Mesothelial cell of epicardium (in vitro differentiated cells): ENCODE measurements around the gene GABRP. TPM values are rescaled to one million over a fixed set of nuclear protein-coding genes. Genes with fewer than 3 reads are reported as not detected.

ENCODE experiments used
- DNase-seq, 2 experiments: peaks; one replicate each; pipeline ENCODE4 v3.0.0; 2021; ENCODE audit warnings: low spot score in 2 of 2; ENCODE audit not compliant: unreplicated experiment in 2 of 2
- H3K27ac Mint-ChIP-seq: 2 replicates; pipeline ENCODE4 v1.8.0; 2021; ENCODE audit warnings: mixed read lengths
- H3K27me3 Mint-ChIP-seq: 2 replicates; pipeline ENCODE4 v1.8.0; 2021; ENCODE audit warnings: low read depth, mixed read lengths
- H3K36me3 Mint-ChIP-seq: 2 replicates; pipeline ENCODE4 v1.8.0; 2021; ENCODE audit warnings: mixed read lengths
- H3K4me1 Mint-ChIP-seq: 2 replicates; pipeline ENCODE4 v1.8.0; 2021; ENCODE audit warnings: mixed read lengths
- H3K4me3 Mint-ChIP-seq: 2 replicates; pipeline ENCODE4 v1.8.0; 2021; ENCODE audit warnings: mild to moderate bottlenecking, moderate library complexity, mixed read lengths
- H3K9me3 Mint-ChIP-seq: 2 replicates; pipeline ENCODE4 v1.8.0; 2021; ENCODE audit warnings: mixed read lengths
- total RNA-seq: library from RNA; stranded (reverse); gene quantifications from 3 replicates; pipeline ENCODE4 v1.2.1, GENCODE V29; 2021
- TF ChIP-seq, protein P1 (sequence below): fragments of 200-600 bp; sonication (generic); IDR thresholded peaks from one replicate; pipeline ENCODE4 v1.5.0; 2021; ENCODE audit warnings: antibody characterized with exemption; ENCODE audit not compliant: unreplicated experiment

Gene GABRP
- total RNA-seq, 1 donor from 2014 or later = 301 TPM

DNA sequence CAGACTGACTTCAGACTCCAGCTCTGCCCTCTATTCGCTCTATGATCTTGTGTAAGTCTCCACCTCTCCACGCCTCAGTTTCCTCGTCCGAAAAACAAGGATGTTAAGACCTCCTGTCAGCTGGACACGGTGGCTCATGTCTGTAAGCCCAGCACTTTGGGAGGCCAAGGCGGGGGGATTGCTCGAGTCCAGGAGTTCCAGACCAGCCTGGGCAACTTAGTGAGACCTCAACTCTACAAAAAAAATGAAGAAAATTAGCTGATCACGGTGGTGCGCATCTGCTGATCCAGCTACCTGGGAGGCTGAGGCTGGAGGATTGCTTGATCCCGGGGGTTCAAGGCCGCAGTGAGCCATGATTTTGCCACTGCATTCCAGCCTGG is 36.6 kb upstream of the GABRP start:
- no peak overlapping the region for H3K4me3 Mint-ChIP-seq

DNA sequence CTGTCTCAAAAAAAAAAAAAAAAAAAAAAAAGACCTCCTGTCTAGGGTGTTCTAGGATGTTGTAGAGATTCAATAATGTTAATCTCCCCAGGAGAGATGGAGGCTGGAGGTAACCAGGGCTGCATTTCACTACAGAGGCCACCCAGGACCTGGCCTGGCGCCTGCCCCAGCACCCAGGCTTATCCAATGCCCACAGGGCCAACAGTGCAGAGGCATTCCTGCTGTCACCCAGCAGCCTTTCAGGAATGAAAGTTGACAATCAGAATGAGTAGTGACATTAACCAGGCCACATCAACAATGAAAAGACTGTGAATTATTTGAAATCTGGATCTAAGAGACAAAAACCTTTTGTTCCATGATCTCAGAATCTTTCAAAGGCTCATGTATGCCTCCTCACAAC is 36.2 kb upstream of the GABRP start:
- H3K27ac Mint-ChIP-seq = peak overlapping the region; percentile 99
- H3K4me1 Mint-ChIP-seq = peaks cover 75% of the 10 kb centered on the region
- no peaks in the 10 kb centered on the region for H3K36me3 Mint-ChIP-seq
- DNase-seq = peak in 1 of 2 experiments; percentile 29
- H3K4me3 Mint-ChIP-seq = no peak overlapping the region
- H3K27me3 Mint-ChIP-seq = peaks cover 6% of the 10 kb centered on the region
- no peaks in the 10 kb centered on the region for H3K9me3 Mint-ChIP-seq
- TF ChIP-seq, protein P1, sequence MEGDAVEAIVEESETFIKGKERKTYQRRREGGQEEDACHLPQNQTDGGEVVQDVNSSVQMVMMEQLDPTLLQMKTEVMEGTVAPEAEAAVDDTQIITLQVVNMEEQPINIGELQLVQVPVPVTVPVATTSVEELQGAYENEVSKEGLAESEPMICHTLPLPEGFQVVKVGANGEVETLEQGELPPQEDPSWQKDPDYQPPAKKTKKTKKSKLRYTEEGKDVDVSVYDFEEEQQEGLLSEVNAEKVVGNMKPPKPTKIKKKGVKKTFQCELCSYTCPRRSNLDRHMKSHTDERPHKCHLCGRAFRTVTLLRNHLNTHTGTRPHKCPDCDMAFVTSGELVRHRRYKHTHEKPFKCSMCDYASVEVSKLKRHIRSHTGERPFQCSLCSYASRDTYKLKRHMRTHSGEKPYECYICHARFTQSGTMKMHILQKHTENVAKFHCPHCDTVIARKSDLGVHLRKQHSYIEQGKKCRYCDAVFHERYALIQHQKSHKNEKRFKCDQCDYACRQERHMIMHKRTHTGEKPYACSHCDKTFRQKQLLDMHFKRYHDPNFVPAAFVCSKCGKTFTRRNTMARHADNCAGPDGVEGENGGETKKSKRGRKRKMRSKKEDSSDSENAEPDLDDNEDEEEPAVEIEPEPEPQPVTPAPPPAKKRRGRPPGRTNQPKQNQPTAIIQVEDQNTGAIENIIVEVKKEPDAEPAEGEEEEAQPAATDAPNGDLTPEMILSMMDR = no peak

More for the DNA sequence above, 36.6 kb upstream of the GABRP start:
- peaks cover 71% of the 10 kb centered on the region for H3K4me1 Mint-ChIP-seq
- H3K36me3 Mint-ChIP-seq = no peaks in the 10 kb centered on the region
- no peaks in the 10 kb centered on the region for H3K9me3 Mint-ChIP-seq
- DNase-seq = peak in 1 of 2 experiments; percentile 33
- peak overlapping the region; percentile 99 for H3K27ac Mint-ChIP-seq
- peaks cover 6% of the 10 kb centered on the region for H3K27me3 Mint-ChIP-seq
- TF ChIP-seq, protein P1 = no peak

DNA sequence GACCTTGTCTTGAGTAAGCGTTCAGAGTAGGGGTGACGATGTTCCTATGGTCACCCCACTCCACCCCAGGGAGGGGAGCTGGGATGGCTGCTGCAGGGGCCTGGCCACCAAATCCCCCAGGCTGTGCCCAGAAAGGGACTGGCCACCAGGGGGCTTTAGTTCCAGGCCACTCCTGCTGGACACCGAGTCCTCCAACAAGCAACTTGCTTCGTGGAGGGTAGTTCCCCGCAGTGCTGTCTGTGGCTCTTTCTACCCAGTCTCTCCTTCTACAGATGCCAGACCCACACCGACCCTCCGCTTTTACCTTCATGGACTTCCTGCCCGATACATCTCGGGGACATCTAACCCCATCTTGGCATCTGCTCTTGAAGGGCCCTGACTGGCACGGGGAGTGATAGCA is 35.7 kb upstream of the GABRP start:
- TF ChIP-seq, protein P1 = peak; percentile 67
- peaks cover 6% of the 10 kb centered on the region for H3K27me3 Mint-ChIP-seq
- peak overlapping the region; percentile 99 for H3K27ac Mint-ChIP-seq
- no peak overlapping the region for H3K4me3 Mint-ChIP-seq
- H3K9me3 Mint-ChIP-seq = no peaks in the 10 kb centered on the region
- DNase-seq = peak in 1 of 2 experiments; percentile 40
- peaks cover 78% of the 10 kb centered on the region for H3K4me1 Mint-ChIP-seq
- H3K36me3 Mint-ChIP-seq = no peaks in the 10 kb centered on the region

DNA sequence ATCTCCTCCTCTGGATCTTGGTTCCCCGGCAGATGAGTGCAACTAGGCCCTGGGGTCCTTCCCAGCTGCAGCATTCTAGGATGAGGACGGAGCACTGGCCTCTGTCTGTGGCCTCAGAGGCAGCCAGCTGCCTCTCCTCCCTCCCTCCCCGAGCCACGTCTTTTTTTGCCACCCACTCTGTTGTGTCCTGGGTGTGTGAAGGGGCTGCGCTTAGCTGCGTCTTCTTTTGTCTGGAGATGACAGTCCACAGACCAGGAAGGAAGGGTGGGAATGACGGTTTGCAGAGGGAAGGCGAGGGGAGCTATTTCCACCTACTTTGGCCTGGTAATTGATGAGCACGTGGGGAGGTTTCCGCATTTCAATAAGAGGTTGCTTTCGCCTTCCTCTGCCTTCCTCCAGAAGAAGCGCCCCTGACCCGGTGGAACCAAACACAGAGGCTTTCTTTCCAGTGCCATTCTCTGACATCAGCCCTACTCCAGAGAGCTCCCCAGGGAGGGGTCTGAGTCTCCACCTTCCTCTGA is 34.5 kb upstream of the GABRP start:
- H3K9me3 Mint-ChIP-seq = no peaks in the 10 kb centered on the region
- no peaks in the 10 kb centered on the region for H3K27me3 Mint-ChIP-seq
- TF ChIP-seq, protein P1 = no peak
- peak overlapping the region; percentile 99 for H3K27ac Mint-ChIP-seq
- DNase-seq = peak in 1 of 2 experiments; percentile 36
- no peak overlapping the region for H3K4me3 Mint-ChIP-seq
- peaks cover 89% of the 10 kb centered on the region for H3K4me1 Mint-ChIP-seq
- H3K36me3 Mint-ChIP-seq = no peaks in the 10 kb centered on the region

DNA sequence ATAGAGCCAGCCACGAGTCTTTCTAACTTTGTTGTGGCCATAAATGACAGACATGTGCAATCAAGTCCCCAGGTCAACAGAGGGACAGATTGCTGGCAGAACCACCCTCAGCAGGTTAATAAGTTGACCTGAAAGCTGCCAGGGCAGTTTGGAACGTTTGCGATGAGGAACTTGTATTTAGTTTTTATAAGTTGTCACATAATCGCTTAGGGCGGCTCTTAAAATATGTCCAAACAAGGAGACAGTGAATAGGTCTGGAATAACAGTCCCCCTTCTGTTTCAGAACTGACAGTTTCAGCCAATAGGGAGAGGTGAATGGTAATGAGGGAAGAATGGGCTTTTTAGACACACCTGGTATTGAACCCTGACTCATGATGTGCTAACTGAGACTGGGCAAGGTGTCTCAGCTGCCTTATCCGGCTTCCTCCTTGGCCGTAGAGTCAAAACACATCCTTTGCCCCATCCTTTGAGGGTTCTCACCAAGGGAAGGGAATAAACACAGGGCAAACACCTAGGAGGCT is 33.6 kb upstream of the GABRP start:
- no peaks in the 10 kb centered on the region for H3K36me3 Mint-ChIP-seq
- DNase-seq = no peak

More for the DNA sequence above, 33.6 kb upstream of the GABRP start:
- Mint-ChIP-seq H3K4me3 (no peak overlapping the region), H3K27ac (peak overlapping the region; percentile 99), H3K27me3 (no peaks in the 10 kb centered on the region), H3K4me1 (peaks cover 86% of the 10 kb centered on the region), H3K9me3 (no peaks in the 10 kb centered on the region)
- TF ChIP-seq, protein P1 = no peak
